ENCODE results near the gene ZNF438. TPM values are rescaled to one million over a fixed set of nuclear protein-coding genes. Genes with fewer than 3 reads are reported as not detected.

Gene ZNF438
- total and polyA plus RNA-seq, 2 of the 13 experiments (the other 11 are each of a cell fraction or from before 2014, with no cell fraction given): 0.75 to 0.83 TPM

DNA sequence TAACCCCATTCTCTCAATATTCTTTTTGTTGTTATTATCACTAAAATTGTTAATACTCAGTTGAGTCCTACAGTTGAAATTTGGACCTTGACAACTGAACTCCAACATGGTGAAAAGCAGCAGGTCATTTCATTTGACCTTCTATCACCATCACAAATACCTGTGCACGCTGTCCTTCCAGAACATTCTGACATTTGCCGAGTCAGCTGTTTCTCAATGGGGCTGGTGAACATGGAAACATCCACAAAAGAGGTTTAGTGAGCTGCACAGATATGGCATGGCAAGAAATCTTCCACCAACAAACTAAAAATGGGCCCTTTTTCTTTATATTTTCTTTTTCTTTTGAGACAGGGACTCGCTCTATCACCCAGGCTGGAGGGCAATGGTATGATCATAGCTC is 169.7 kb downstream of the ZNF438 start:
- TF ChIP-seq SMAD1 (CRISPR knock-in tag; IDR thresholded peaks at IDR 0.05; ENCODE audit: borderline replicate concordance, low read depth): no peak
- no peak for TF ChIP-seq ZNF644 (CRISPR knock-in tag; IDR thresholded peaks at IDR 0.05; ENCODE audit: low read depth)
- peak; percentile 98 for TF ChIP-seq MAFF (IDR thresholded peaks at IDR 0.05; ENCODE audit: low read depth, low read length)
- TF ChIP-seq, protein P1, sequence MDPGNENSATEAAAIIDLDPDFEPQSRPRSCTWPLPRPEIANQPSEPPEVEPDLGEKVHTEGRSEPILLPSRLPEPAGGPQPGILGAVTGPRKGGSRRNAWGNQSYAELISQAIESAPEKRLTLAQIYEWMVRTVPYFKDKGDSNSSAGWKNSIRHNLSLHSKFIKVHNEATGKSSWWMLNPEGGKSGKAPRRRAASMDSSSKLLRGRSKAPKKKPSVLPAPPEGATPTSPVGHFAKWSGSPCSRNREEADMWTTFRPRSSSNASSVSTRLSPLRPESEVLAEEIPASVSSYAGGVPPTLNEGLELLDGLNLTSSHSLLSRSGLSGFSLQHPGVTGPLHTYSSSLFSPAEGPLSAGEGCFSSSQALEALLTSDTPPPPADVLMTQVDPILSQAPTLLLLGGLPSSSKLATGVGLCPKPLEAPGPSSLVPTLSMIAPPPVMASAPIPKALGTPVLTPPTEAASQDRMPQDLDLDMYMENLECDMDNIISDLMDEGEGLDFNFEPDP (CRISPR knock-in tag; conservative IDR thresholded peaks at IDR 0.05): no peak
- peak; percentile 96 to 98 for TF ChIP-seq MAFK (conservative IDR thresholded peaks at IDR 0.05 in 1 of 2, IDR thresholded peaks at IDR 0.05 in 1 of 2; ENCODE audit: low read length in 2 of 2)
- TF ChIP-seq, protein P2, sequence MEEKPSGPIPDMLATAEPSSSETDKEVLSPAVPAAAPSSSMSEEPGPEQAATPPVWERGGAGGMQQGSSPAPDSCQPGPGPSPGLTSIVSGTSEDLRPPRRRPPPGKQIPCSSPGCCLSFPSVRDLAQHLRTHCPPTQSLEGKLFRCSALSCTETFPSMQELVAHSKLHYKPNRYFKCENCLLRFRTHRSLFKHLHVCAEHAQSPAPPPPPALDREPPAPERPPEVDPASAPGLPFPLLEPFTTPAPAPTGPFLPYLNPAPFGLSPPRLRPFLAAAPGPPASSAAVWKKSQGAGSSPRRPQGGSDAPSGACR (CRISPR knock-in tag; IDR thresholded peaks at IDR 0.05): no peak

DNA sequence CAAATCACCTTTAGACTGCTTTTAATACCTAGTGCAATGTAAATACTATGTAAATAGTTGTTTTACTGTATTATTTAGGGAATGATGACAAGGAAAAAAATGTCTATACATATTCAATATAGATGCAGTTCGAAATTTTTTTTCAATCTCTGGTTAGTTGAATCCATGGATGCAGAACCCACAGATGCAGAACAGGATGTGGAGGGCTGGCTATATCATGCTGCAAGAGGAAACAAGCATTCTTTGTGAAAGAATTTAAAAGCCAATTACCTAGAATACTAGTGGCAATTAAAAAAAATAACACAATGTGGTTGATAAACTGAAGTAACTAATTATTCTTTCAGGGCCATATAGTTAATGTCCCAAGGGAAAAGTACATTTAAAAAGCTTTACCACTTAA is 170.4 kb downstream of the ZNF438 start:
- no peaks in the 10 kb centered on the region for H3K36me3 ChIP-seq (replicated peaks in 1 of 2; ENCODE audit: control insufficient read depth in 1 of 2, insufficient read depth in 2 of 2, low read length in 2 of 2)
- ChIA-PET CTCF (ENCODE audit: low intra/inter-chr PET ratio, low total read pairs) (no interaction called here), POLR2A (no interaction called here)
- H3K4me3 ChIP-seq (replicated peaks in 1 of 3; ENCODE audit: insufficient read depth in 1 of 3, low read depth in 2 of 3, low read length in 3 of 3): no peak overlapping the region
- BruUV-seq (replicated peaks): no TSS peak
- H3K4me2 ChIP-seq (ENCODE audit: low read depth, low read length): no peak overlapping the region
- no peaks in the 10 kb centered on the region; a peak in 1 of 5 replicates for H3K27me3 ChIP-seq (ENCODE audit: control insufficient read depth in 1 of 2, insufficient read depth in 2 of 2, low read length in 2 of 2)
- H3K9me3 ChIP-seq (ENCODE audit: low read length): no peaks in the 10 kb centered on the region
- H2AFZ ChIP-seq (ENCODE audit: low read length): no peak overlapping the region
- H3K27ac ChIP-seq (ENCODE audit: extremely low read length, insufficient read depth, low read length): no peak overlapping the region
- H3K79me2 ChIP-seq (ENCODE audit: insufficient read depth, low read length): no peaks in the 10 kb centered on the region
- in situ Hi-C loops (cut with HindIII; ENCODE audit: extremely low pct_ligation_motif_present, low pct_unique_long_range_greater_than_20kb) (no loop called here), intact Hi-C loops (cut with micrococcal nuclease; ENCODE audit: unreplicated experiment) (no loop called here)
- DNase-seq (ENCODE audit: low spot score): no peak
- no peaks in the 10 kb centered on the region for H4K20me1 ChIP-seq (ENCODE audit: insufficient read depth, low read length)
- ATAC-seq: no peak
- no peaks in the 10 kb centered on the region for H3K4me1 ChIP-seq (ENCODE audit: insufficient read depth, low read length)
- no peak overlapping the region for H3K9ac ChIP-seq (ENCODE audit: insufficient read depth, low read depth, low read length)
- no peak for FAIRE-seq
- 2% methylated on average over 1 of the region's 1 CpG for WGBS (ENCODE audit: low lambda C conversion rate)
- TF ChIP-seq, protein P3, sequence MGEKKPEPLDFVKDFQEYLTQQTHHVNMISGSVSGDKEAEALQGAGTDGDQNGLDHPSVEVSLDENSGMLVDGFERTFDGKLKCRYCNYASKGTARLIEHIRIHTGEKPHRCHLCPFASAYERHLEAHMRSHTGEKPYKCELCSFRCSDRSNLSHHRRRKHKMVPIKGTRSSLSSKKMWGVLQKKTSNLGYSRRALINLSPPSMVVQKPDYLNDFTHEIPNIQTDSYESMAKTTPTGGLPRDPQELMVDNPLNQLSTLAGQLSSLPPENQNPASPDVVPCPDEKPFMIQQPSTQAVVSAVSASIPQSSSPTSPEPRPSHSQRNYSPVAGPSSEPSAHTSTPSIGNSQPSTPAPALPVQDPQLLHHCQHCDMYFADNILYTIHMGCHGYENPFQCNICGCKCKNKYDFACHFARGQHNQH (CRISPR knock-in tag; IDR thresholded peaks at IDR 0.05): no peak
- TF ChIP-seq ZNF547 (CRISPR knock-in tag; IDR thresholded peaks at IDR 0.05) (no peak), KDM2A (CRISPR knock-in tag; IDR thresholded peaks at IDR 0.05; ENCODE audit: borderline replicate concordance, low read depth) (no peak), ZFP1 (CRISPR knock-in tag; IDR thresholded peaks at IDR 0.05) (no peak), MAX (IDR thresholded peaks at IDR 0.05) (no peak), JUND (CRISPR knock-in tag; IDR thresholded peaks at IDR 0.05) (no peak), ZNF558 (CRISPR knock-in tag; IDR thresholded peaks at IDR 0.05; ENCODE audit: borderline replicate concordance) (no peak)
- TF ChIP-seq, protein P4, sequence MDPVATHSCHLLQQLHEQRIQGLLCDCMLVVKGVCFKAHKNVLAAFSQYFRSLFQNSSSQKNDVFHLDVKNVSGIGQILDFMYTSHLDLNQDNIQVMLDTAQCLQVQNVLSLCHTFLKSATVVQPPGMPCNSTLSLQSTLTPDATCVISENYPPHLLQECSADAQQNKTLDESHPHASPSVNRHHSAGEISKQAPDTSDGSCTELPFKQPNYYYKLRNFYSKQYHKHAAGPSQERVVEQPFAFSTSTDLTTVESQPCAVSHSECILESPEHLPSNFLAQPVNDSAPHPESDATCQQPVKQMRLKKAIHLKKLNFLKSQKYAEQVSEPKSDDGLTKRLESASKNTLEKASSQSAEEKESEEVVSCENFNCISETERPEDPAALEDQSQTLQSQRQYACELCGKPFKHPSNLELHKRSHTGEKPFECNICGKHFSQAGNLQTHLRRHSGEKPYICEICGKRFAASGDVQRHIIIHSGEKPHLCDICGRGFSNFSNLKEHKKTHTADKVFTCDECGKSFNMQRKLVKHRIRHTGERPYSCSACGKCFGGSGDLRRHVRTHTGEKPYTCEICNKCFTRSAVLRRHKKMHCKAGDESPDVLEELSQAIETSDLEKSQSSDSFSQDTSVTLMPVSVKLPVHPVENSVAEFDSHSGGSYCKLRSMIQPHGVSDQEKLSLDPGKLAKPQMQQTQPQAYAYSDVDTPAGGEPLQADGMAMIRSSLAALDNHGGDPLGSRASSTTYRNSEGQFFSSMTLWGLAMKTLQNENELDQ (CRISPR knock-in tag; IDR thresholded peaks at IDR 0.05; ENCODE audit: borderline replicate concordance): no peak

More for the DNA sequence above, 169.7 kb downstream of the ZNF438 start:
- H3K4me2 ChIP-seq (ENCODE audit: low read depth, low read length): no peak overlapping the region
- no peak overlapping the region for H2AFZ ChIP-seq (ENCODE audit: low read length)
- DNase-seq (ENCODE audit: low spot score): no peak
- H3K27me3 ChIP-seq (ENCODE audit: control insufficient read depth in 1 of 2, insufficient read depth in 2 of 2, low read length in 2 of 2): no peaks in the 10 kb centered on the region; a peak in 1 of 5 replicates
- WGBS (ENCODE audit: low lambda C conversion rate): 27% methylated on average over 3 of the region's 3 CpGs
- H3K9me3 ChIP-seq (ENCODE audit: low read length): no peaks in the 10 kb centered on the region
- H3K4me1 ChIP-seq (ENCODE audit: insufficient read depth, low read length): no peaks in the 10 kb centered on the region
- intact Hi-C loops (cut with micrococcal nuclease; ENCODE audit: unreplicated experiment): no loop called here
- in situ Hi-C loops (cut with HindIII; ENCODE audit: extremely low pct_ligation_motif_present, low pct_unique_long_range_greater_than_20kb): no loop called here
- BruUV-seq (replicated peaks): no TSS peak
- no peak overlapping the region for H3K4me3 ChIP-seq (replicated peaks in 1 of 3; ENCODE audit: insufficient read depth in 1 of 3, low read depth in 2 of 3, low read length in 3 of 3)
- H4K20me1 ChIP-seq (ENCODE audit: insufficient read depth, low read length): no peaks in the 10 kb centered on the region
- H3K79me2 ChIP-seq (ENCODE audit: insufficient read depth, low read length): no peaks in the 10 kb centered on the region
- CTCF ChIA-PET (ENCODE audit: low intra/inter-chr PET ratio, low total read pairs): no interaction called here
- H3K9ac ChIP-seq (ENCODE audit: insufficient read depth, low read depth, low read length): no peak overlapping the region
- POLR2A ChIA-PET: no interaction called here
- no peak for ATAC-seq
- no peak for FAIRE-seq
- no peaks in the 10 kb centered on the region for H3K36me3 ChIP-seq (replicated peaks in 1 of 2; ENCODE audit: control insufficient read depth in 1 of 2, insufficient read depth in 2 of 2, low read length in 2 of 2)
- H3K27ac ChIP-seq (ENCODE audit: extremely low read length, insufficient read depth, low read length): no peak overlapping the region

All from HepG2 (cell line).